ENCODE results near the gene GLI3. TPM values are rescaled to one million over a fixed set of nuclear protein-coding genes. Genes with fewer than 3 reads are reported as not detected.

Gene GLI3
- total RNA-seq, 1 experiment from 2014 or later: 45.0 TPM

DNA sequence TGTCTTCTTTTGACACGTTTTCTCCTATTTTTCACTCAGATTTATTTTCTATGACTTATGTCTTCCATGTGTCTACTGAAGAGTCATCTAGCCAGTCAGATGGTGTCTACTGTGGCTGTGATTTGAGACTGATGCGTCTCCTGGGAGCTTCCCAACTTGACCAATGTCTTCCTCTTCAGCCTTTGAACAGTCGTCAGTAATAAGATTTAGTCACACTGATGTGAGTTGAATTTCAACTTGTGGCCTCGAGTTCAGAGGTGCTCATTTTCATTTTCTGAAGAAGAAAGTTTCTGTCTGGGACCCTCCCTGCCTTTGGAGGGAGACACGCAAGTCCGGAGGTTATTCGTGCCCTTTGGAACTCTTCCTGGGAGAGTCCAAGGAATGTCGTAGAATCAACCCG is 312.2 kb downstream of the GLI3 start:
- Histone ChIP-seq H3K4ac (ENCODE audit: low read depth, low read length) (no peak overlapping the region), H3K9ac (ENCODE audit: extremely low read depth, insufficient read length, low read length) (no peak overlapping the region), H3K23ac (ENCODE audit: insufficient read length, low read depth, low read length) (no peak overlapping the region), H3K9me3 (ENCODE audit: control insufficient read depth, low read depth, low read length) (no peaks in the 10 kb centered on the region), H3T11ph (ENCODE audit: low read length) (no peak overlapping the region), H4K5ac (ENCODE audit: insufficient read length, low read depth, low read length) (no peak overlapping the region), H2BK120ac (ENCODE audit: low read depth, low read length, poor library complexity, severe bottlenecking) (no peak overlapping the region), H3K23me2 (ENCODE audit: insufficient read length, low read depth, low read length, poor library complexity, severe bottlenecking) (no peaks in the 10 kb centered on the region), H3K27me3 (ENCODE audit: insufficient read depth, low read length) (no peaks in the 10 kb centered on the region), H3K4me2 (ENCODE audit: insufficient read depth, insufficient read length, low read length) (no peak overlapping the region), H2BK5ac (ENCODE audit: insufficient read length, low read length) (no peak overlapping the region), H2BK15ac (ENCODE audit: low read depth, low read length) (no peak overlapping the region), H3K79me1 (ENCODE audit: insufficient read depth, low read depth, low read length, poor library complexity, severe bottlenecking) (no peaks in the 10 kb centered on the region), H3K27ac (ENCODE audit: insufficient read length, low read depth, low read length) (no peak overlapping the region), H3K4me1 (ENCODE audit: insufficient read depth, low read length) (no peaks in the 10 kb centered on the region), H4K20me1 (ENCODE audit: control insufficient read depth, insufficient read depth, insufficient read length) (no peaks in the 10 kb centered on the region), H2BK12ac (ENCODE audit: insufficient read length, low read depth, low read length) (no peak overlapping the region), H2AK5ac (ENCODE audit: insufficient read length, low read length) (no peak overlapping the region), H2AFZ (ENCODE audit: low read length) (no peak overlapping the region), H3K18ac (ENCODE audit: insufficient read length, low read depth, low read length) (no peak overlapping the region), H3K79me2 (ENCODE audit: insufficient read depth, low read length) (no peaks in the 10 kb centered on the region), H2BK20ac (ENCODE audit: low read depth, low read length, poor library complexity, severe bottlenecking) (no peak overlapping the region), H4K8ac (replicated peaks; ENCODE audit: insufficient read length, low read depth, low read length) (no peak overlapping the region), H4K91ac (ENCODE audit: insufficient read length, low read depth, low read length) (no peak overlapping the region), H3K14ac (ENCODE audit: insufficient read depth, low read length) (no peak overlapping the region), H3K56ac (ENCODE audit: insufficient read length, low read depth, low read length) (no peak overlapping the region)
- peaks cover 7 to 8% of the 10 kb centered on the region in 2 experiments for H3K4me1 Mint-ChIP-seq
- DNase-seq: no peak
- no peaks in the 10 kb centered on the region for H3K27me3 Mint-ChIP-seq (ENCODE audit: low read depth)
- WGBS (ENCODE audit: extremely low coverage, insufficient read length, low lambda C conversion rate): no CpG with 5 or more reads among the region's 9 CpGs
- TF ChIP-seq, protein P1, sequence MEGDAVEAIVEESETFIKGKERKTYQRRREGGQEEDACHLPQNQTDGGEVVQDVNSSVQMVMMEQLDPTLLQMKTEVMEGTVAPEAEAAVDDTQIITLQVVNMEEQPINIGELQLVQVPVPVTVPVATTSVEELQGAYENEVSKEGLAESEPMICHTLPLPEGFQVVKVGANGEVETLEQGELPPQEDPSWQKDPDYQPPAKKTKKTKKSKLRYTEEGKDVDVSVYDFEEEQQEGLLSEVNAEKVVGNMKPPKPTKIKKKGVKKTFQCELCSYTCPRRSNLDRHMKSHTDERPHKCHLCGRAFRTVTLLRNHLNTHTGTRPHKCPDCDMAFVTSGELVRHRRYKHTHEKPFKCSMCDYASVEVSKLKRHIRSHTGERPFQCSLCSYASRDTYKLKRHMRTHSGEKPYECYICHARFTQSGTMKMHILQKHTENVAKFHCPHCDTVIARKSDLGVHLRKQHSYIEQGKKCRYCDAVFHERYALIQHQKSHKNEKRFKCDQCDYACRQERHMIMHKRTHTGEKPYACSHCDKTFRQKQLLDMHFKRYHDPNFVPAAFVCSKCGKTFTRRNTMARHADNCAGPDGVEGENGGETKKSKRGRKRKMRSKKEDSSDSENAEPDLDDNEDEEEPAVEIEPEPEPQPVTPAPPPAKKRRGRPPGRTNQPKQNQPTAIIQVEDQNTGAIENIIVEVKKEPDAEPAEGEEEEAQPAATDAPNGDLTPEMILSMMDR (conservative IDR thresholded peaks at IDR 0.05): no peak
- peaks cover 0 to 4% (median 0%) of the 10 kb centered on the region in 3 experiments; a peak in 1 of 7 replicates for H3K36me3 Mint-ChIP-seq (ENCODE audit: insufficient read depth in 1 of 3, low read depth in 3 of 3)
- no peak overlapping the region; a peak in 1 of 7 replicates for H3K27ac Mint-ChIP-seq
- no peaks in the 10 kb centered on the region; a peak in 1 of 5 replicates for H3K9me3 Mint-ChIP-seq
- H3K4me3 Mint-ChIP-seq: no peak overlapping the region
